ENCODE data around the gene COBLL1.
"Not testable (repeated sequence)": the region's sequence is repeated elsewhere in the genome, so short reads cannot be mapped to it uniquely, and the experiment has no call there.

Gene COBLL1

DNA sequence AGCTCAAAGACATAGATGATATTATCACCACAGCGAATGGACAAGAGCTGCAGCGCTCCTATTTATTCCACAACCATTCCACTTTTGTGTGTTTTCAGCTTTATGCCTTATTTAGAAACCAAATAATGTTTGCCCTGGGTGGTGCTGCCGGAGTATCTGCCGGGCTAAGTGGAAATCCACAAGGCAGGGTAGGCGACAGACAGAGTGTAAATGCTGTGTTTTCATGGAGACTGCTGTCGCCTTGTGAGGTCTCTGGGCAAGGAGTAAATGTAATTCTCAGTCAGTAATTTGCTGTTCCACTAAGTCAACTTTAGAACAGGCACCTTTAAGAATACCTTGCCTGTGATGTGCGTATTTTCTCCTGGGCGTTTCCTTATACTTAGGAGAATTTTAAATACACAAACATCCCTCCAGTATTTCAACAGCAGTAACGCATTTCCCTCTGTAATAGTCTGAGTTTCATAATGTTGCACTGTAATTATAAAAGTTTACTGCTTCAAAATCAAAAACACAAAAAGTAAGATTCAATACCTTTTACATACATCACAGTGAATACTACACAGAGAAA lies 60.9 kb downstream of the COBLL1 start:
- DNase-seq = no peak

DNA sequence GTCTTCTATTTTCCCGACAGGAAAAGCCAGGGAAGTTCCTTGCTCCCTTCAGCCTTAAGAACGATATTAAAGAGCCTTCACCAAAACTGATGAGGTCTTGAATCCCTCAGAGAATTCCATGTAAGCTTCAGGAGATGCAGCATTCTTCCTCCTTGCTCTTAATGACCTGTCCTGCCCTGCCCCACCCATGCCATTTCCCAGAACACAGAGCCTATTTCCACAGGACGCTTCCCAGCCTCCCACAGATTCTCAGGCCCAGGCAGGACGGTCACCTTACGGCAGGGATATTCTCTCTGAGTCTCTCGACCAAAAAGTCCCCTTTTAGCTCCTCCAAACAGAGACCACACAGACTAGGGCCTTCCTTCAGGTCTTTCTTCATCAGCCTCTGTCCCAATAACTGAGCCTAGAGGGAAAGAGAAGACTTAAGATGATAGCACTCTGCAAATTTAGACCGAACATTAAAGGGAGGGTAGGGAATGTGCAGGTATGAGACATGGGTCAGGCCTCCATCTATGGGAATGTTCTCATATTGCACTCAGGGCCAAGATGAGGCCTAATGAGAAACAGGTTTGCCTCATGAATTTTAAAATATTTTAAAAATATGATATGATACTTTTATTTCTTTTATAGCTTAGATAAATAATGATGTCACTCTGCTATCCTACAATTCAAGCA lies 62.1 kb downstream of the COBLL1 start:
- DNase-seq = no peak

DNA sequence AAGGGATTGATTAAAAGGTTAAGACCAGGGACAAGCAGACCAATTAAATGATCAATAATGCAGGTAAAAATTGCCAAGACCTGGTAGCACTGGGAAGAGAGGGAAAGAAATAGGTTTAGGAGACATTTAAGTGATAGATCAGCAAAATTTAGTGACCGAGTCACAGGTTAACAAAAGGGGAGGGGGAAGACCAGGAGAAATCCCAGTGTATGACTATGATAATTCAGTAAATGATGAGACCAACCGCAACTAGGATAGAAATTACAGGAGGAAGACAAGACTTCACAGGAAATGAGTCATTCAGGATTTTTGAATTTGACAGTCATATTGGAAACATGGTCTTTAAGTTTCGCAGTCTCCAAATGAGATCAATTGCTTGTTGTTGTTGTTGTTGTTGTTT lies 62.9 kb downstream of the COBLL1 start:
- no peak for DNase-seq

DNA sequence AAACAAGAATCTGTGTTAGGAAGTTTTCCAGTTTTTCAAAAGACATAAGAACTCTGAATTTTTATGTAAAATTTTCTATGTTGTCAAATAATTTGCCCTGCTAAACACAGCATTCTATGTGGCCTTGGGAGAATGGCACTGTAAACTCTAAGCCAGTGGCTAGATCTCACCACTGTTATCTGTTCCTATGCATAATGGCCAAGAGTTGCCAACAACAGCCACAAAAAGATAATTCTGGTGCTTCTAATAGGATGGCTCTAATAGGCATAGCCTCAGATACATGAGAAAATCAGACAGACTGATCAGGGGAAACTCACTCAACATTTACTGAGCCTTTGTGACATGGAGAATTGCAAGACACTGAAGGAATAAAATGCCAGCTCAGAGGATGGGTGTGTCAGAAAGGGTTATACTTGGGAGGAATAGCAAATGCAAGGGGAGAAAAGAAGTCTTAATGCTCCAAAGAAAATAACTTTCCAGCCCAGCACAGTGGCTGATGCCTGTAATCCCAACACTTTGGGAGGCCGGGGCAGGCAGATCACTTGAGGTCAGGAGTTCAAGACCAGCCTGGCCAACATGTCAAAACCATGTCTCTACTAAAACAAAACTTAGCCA lies 63.7 kb downstream of the COBLL1 start:
- no peak for DNase-seq

DNA sequence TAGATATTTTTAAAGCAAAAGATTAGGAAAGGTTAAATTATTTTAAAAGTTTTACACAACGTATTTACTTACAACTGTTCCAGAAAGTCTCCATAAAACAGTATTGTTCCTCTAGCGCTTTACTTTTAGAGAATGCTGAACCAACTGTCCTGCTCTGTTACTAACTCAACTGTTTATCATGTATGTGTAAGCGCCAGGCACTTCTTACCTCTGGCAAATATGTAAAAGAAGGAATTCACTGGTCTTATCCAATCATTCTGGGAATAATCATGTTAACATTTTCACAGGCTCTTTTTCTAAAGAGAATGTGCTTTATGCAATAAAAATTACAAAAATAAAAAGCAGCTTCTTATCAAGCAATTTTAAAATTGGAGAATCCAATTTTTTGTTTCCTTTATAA lies 68.0 kb downstream of the COBLL1 start:
- DNase-seq = no peak

DNA sequence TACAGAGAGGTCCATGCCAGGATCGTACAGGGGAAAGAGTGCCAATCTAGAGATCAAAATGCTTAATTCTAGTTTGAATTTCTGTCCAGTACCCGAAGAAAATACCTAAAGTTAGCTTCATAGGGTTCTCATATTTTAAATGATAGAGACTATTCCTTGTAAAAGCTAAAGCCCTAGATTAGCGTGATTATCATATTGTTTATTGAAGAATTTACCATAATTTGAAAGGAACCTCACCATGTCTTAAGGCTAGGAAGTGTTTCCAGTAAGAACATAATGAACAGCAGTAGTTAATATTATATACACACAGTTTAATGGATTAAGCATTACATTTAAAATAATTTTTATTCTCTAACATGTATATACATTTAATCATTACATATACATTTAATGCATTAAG lies 68.5 kb downstream of the COBLL1 start:
- no peak for DNase-seq

DNA sequence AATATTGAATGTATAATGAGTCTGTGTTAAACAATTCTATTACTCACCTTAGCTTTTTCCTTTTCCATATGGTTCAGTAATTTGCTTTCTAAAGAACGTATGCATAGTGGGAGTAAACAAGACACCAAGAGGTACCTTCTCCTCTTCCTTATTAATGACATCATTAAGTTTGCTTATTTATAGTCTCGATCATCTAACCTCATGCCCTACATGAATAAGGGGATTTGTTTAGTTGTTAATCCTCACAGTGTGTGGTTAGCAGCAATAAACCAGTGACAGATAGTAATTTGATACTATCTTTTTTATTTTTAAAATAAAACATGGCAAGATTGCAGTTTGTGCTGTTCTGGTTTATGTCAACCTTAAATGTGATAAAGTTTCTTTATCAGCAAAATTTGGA lies 69.7 kb downstream of the COBLL1 start:
- DNase-seq = no peak

DNA sequence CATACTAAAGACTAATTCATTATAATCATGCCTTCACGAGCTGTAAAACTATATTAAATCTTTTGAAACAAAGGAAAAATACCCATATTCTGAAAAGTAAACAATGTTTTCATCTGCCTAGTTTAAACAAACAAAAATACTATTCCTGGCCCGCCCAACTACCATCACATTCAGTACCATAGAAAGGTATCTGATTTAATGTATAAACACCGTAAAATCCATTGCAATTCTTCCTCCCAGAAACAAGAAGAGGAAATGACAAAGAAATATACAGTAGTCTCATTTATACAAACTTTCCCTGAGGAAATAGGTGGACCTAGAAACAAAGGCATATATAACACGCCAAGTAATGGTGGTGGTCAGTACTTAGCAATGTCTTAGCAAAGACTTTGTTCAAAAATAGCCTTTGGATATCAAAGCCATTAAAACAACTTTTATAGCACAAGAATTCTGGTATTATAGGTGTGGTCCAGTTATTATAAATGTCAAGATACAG lies 71.2 kb downstream of the COBLL1 start:
- no peak for DNase-seq

DNA sequence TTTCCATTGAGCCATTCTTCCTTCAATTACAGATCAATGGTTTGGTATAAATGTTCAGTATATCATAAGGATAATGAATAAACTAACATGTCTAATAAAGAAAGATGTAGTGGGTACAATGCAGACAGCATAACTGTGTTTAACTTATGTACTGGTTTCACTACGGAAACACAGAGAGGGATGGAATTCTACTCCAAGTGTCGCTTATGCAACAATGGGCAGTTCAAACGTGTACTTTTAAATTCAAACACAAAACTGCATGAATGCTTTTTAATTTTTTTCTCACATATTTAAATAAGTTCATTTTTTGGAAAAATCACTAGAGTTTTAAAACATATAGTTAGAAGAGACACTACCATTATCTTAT lies 74.7 kb downstream of the COBLL1 start:
- no peak for DNase-seq

DNA sequence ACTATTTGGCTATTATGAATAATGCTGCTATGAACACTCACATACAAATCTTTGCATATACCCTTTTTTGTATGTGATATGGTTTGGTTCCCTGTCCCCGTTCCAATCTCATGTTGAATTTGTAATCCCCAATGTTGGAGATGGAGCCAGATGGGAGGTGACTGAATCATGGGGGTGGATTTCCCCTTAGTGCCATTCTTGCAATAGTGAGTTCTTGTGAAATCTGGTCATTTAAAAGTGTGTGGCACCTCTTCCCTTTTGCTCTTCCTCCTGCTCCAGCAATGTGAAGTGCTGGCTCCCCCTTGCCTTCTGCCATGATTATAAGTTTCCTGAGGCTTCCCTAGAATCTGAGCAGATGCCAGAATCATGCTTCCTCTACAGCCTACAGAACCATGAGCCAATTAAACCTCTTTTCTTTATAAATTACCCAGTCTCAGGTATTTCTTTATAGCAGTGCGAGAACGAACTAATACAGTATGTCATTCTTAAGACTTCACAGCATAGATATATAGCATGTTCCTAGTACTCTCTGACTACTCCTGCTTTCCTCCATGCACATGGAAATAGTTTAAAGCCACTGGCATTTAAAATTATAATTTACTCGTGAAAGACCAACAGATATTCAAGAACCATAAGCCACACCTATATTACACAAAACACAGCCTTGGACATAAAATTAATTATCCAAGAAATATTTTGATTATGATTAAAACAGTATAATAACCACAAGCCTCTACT lies 75.2 kb downstream of the COBLL1 start:
- no peak for DNase-seq

DNA sequence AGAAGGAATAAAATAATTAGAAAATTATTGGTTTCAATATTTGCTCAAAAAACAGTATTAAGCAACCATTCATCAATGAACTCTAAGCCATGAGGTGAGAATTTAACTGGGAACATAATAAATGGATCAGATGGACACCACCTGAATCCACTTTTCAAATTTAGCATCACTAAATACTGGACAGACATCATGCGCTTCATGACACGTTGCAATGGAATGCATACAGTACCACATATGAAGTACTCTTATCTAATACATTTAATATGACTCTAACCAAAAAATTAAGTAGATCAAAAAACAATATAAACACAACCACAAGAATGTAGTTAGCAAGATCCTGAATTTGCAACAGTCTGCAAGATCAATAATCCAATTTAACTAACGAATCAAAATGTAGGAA lies 76.6 kb downstream of the COBLL1 start:
- DNase-seq = no peak

DNA sequence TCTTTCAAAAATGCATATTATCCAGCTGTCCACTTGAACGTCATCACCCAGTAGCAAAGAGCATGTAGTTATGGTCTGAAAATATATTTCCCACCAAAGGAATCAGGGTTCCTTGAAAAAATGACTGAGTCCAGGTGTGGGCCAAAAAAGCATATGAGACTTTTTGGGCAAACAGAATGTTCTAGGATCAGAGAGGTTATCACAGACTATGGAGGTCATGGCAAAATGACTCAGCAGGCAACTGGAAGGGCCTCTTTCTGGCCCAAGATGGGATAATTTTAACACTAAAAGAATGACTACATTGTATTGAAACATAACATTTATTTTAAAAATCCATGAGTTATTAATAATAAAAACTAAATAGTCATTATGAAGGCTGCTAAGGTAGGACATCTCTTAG lies 77.1 kb downstream of the COBLL1 start:
- no peak for DNase-seq

DNA sequence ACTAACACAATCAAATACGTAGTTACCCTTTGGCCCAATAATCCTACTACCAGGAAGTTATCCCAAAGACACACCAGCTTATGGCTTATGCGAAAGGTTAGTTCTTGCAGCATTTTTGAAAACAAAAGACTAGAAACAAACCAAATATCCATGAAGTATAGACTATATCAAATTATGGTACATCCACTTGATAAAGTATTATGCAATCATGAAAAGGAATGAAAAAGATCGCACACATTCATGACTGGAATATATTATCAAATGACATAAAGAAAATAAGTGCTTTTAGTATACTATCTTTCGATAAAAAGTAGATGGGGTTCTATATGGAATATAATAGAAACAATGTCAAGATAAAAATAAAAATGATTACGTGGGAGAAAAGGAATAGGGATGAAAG lies 78.2 kb downstream of the COBLL1 start:
- DNase-seq = no peak

DNA sequence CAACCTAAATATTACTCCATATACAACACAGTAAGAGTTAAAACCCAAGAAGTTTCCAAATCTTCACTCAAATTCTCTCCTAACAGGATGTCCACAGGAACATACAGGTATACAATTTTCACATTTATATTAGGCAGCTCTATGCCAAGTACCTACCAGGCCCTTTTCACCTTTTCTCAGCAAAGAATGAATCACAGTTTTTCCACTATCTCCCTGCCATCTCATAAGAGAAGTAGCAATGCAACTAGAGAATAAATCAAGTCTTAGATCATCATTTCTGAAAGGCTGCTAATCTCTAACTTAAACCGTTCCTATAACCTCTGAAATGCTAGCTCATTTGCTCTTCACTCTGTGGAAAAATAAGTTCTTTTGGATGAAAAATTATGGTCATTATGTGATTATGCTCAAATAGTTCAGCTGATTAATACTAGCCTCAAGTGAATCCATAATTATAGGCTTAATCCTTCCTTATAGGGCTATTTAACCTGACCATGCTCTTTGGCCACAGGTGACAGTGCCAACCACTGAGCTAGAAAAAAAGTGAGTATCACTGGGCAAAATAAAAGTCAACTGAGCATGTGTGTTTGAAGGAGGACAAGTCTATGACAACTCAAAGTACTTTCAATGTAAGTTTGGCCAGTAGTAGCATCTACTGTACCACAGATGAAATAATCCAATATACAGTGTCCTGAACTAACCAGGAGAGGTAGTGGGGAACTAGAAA lies 79.7 kb downstream of the COBLL1 start:
- DNase-seq = no peak

DNA sequence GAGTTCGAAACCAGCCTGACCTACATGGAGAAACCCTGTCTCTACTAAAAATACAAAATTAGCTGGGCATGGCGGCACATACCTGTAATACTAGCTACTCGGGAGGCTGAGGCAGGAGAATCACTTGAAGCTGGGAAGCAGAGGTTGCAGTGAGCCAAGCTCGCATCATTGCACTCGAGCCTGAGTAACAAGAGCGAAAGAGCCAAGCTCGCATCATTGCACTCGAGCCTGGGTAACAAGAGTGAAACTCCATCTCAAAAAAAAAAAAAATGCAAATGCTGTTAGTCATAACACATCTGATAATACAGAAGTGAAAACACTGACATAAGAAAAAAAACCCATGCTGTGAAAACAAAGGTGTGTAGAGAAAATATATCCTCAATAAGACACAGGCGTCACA lies 80.4 kb downstream of the COBLL1 start:
- DNase-seq = not testable (repeated sequence)

DNA sequence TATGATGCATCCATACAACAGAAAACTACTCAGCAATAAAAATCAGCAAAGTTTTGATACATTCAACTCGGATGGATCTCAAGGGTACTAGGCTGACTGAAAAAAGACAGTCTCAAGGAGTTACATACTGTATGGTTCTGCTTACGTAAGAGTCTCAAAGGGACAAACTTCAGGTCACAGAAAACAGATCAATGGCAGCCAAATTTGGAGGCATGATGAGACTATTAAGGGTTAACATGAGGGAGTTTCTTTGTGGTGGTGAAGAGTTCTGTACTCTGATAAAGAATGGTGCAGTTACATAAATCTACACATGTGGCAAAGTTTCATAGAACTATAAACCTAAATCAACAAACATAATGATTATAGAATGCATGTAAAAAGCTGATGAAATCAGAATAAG lies 81.4 kb downstream of the COBLL1 start:
- DNase-seq = no peak

DNA sequence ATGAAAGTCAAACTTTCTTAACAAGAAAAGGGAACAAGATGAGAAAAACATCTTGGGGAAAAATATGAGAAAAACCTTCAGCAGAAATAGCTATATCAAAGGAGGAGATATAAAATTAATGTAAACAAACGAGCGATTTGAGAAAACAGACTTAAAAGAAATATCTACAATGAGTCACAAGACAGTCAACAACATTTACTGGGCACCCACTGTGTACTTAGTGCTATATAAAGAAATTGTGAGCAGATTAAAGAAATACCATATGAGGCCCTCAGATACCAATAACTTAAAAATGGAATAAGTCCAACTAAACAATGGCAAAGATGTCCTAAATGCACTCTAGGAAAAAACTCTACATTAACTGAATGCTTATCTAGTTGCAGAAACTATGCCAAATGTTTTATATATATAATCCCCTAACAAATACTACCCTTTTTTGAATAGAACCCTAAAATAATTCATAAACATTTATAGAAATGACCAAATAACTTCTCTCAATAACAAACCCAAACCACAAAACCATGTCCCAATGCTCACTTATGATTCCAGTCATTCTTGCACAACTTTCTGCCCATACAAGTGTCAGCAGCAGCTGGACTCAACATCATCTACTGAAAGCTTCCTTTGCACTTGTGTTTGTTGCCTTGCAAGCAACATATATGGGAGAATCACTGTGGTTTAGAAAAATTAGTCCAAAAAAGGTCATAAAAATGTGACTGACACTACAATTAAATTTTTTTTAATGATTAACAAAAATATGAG lies 83.5 kb downstream of the COBLL1 start:
- no peak for DNase-seq

DNA sequence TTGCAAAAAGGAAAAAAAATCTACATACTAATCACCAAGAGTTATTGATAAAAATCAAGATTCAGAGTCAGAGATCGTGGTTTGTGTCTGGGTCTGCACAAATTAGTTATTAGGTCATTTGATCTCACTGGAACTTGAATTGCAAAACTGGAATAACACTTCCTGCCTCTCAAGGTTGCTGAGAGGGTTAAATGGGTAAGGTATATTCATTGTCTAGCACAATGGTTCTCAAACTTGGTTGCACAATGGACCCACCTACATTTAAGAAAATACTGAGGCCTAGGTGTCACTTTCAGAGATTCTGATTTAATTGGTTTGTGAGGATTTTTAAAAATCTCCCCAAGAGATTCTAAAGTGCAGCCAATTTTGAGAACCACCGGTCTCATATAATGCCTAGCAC lies 84.8 kb downstream of the COBLL1 start:
- no peak for DNase-seq

DNA sequence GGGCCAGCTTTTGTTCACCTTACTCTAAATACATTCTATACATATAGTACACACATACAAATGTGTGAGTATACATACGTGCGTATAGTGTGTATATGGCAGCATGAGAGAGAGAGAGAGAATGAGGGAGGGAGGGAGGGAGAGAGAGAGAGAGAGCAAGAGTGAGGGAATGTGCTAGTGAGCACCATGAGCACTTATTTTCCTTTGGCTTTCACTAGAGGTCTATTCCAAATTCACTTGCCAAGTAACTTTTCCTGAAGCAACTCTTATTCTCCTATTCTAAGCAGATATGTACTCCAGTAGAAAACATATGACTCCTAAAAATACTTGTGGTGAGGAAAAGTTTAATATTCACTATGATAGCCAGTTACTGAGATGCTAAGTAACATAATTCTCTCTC lies 85.7 kb downstream of the COBLL1 start:
- DNase-seq = no peak

DNA sequence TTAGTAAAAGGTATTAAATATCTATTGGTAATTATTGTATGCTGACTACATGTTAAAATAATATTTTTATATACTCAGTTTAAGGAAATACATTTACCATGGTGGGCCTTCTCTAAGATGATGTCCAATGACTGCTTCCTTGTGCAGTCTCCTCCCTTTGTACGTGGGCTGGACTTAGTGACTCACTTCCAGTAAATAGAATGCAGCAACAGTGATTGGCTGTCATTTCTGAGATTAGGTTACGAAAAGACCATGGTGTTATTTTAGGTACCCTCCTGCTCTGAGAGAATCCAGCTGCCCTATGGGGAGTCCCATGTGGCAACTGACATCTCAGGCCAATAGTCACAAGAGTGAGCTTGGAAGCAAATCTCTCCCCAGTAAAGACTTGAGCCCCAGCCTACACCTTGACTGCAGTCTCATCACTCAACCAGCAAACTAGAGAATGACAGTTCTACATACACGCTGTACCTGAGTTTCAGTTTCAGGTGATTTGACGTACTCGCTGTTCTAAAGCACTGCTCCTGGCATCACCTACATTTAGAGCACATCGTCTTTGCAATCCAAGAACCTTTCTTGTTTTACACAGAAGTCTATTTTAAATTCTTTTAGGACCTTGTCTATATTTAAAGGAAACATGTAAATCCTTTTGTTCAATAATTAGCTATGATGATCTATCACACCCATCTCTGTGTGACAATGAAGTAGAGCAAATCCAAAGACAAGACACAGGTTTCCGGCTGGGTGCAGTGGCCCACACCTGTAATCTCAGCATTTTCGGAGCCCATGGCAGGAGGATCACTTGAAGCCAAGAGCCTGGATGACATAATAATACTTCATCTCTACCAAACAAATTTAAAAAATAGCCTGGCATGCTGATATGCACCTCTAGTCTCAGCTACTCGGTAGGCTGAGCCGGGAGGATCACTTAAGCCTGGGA lies 87.2 kb downstream of the COBLL1 start:
- DNase-seq = no peak

DNA sequence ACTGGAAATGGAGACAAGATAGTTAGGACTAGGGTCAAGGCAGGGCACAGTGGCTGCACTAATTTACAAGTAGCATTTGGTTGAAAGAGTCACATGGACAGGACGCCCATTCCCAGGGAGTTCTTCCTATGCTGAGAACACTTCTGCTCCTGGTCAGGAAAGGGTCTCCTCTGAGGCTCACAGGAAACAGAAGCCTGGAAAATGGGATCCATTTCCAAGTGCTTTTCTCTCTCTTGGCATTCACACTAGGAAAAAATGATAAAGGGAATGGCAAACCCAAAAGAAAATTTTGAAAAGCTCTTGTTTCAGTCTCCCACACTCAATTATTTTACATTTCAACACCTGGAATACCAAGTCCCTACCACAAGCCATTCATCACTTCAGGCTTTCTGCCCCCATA lies 88.7 kb downstream of the COBLL1 start:
- DNase-seq = no peak

Data from SHP77 (cell line).